Astrocyte of the cerebellum (primary cell): ENCODE data around the gene RBMS1.

ENCODE experiments used
- DNase-seq: peaks from one replicate; pipeline ENCODE4 v3.0.0-alpha.2; 2011; ENCODE audit warnings: low read depth
- H3K4me3 ChIP-seq: 2 replicates; pipeline ENCODE4 v1.5.1; 2011; ENCODE audit warnings: mild to moderate bottlenecking, low read depth, low read length, moderate library complexity
- in situ Hi-C: cut with HindIII; loops from 2 replicates; pipeline ENCODE4 v1.10.0; 2017; ENCODE audit warnings: low sequenced_read_pairs
- TF ChIP-seq, protein P1 (sequence below): IDR thresholded peaks from 2 replicates; pipeline ENCODE4 v1.5.1; 2012; ENCODE audit warnings: low read length, low read depth, moderate library complexity, mild to moderate bottlenecking; ENCODE audit errors: missing control alignments

Gene RBMS1

DNA sequence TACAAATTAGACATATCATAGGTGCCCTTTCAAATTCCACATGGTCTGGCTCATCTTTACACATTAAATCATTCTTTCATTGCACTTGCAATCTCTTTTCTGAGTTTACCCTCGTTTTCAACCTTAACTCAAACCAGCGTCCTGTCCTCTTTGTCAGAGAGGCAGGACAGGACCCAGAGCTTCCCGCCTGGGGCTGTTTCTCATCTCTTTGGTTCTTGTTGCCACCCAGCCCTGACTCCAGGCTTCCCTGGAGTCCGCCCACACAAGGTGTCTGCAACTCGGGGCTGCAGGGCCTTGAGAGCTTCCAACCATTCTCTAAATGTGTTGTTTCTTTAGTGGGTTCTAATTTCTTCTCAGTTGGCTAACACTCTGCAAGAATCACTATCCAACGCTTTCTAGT is 24.4 kb downstream of the RBMS1 start:
- DNase-seq, result no peak
- in situ Hi-C loops, result no loop called here
- no peak overlapping the region for H3K4me3 ChIP-seq
- TF ChIP-seq, protein P1, sequence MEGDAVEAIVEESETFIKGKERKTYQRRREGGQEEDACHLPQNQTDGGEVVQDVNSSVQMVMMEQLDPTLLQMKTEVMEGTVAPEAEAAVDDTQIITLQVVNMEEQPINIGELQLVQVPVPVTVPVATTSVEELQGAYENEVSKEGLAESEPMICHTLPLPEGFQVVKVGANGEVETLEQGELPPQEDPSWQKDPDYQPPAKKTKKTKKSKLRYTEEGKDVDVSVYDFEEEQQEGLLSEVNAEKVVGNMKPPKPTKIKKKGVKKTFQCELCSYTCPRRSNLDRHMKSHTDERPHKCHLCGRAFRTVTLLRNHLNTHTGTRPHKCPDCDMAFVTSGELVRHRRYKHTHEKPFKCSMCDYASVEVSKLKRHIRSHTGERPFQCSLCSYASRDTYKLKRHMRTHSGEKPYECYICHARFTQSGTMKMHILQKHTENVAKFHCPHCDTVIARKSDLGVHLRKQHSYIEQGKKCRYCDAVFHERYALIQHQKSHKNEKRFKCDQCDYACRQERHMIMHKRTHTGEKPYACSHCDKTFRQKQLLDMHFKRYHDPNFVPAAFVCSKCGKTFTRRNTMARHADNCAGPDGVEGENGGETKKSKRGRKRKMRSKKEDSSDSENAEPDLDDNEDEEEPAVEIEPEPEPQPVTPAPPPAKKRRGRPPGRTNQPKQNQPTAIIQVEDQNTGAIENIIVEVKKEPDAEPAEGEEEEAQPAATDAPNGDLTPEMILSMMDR, result no peak

DNA sequence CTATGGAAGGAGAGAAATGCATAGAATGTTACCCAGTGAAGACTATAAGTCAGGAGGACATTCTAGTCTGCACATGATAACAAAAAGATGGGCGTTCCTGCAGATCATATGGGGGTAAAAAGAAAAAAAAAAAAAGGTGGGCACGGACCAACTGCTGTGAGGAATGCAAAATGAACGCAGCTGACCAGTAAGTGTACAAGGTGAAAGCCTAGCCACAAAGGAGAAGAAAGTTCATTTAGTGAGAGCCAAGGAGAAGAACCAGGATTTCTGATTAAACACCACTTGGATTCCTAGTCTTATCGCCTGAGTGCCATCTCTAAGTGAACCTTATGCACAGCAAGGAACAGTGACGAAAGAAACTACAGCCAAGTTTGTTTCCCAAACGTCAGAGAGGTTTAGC is 26.5 kb downstream of the RBMS1 start:
- DNase-seq, result no peak
- in situ Hi-C loops, result no loop called here
- H3K4me3 ChIP-seq, result no peak overlapping the region
- TF ChIP-seq, protein P1, result no peak

DNA sequence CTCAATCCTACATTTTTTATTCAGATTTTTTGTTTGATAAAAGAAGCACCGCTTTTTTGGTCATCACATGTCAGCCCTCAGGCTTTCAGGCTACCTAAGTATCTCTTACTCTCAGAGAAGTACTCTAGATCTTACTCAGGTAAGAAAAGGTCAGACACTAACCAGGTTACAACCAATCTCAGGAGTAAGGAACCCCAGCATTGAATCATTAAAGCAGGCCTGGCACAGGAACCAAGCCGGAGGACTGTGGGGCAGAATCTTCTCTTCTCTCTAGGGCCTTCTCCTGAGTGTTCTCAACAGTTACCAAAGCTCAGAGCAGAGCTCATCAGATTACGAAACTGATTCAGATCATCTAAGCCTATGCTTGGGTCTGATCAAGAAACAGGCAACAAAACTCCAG is 28.2 kb downstream of the RBMS1 start:
- no peak overlapping the region for H3K4me3 ChIP-seq
- TF ChIP-seq, protein P1, result no peak
- in situ Hi-C loops, result no loop called here
- no peak for DNase-seq

DNA sequence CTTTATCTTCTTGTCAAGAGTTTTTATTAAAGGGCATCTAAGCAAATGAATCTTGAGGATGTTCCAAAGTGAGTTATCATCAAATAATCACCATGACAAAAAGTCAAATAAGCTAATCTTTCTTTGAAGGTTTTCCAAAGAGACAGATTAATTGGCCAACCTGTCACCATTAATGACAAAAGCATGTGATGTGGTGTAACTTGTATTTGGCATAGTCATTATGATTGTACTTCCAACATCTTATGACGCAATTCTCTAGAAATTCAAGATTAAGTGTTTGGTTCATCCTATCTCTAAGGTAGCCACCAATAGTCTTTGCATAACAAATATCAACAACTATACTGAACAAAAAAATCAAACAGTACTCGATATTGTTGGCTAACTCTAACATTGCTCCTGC is 28.6 kb downstream of the RBMS1 start:
- TF ChIP-seq, protein P1, result no peak
- H3K4me3 ChIP-seq, result no peak overlapping the region
- DNase-seq, result no peak
- in situ Hi-C loops, result no loop called here

DNA sequence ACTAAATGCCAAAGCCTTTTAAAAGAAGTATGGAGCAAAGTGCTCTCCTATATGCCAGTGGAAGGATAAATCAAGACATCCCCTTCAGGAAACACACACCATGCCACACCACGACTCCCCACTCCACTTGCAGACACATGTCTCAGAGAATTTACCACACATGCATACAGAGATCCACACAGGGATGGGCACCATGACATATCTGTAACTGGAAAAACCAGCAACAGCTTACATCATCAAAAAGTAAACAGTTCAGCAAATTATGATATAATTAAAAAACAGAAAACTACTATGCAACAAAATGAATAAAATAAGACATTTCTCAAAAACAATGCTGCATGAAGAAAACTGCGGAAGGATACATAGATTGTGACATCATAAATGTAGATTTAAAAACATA is 29.6 kb downstream of the RBMS1 start:
- in situ Hi-C loops, result no loop called here
- no peak overlapping the region for H3K4me3 ChIP-seq
- TF ChIP-seq, protein P1, result no peak
- no peak for DNase-seq

DNA sequence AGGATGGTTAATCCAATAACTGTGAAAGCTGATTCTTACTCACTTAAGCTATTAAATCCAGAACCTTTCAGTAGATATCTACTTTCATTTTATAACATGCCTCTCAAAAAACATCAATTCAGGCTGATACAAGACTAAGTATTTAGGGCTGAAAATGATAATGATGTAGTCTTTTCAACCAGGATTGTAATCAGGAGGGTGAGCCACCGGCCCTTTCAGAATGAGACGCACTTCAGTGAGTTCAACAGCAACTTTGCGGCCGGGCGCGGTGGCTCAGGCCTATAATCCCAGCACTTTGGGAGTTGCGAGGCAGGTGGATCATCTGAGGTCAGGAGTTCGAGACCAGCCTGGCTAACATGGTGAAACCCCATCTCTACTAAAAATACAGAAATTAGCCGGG is 30.4 kb downstream of the RBMS1 start:
- in situ Hi-C loops, result no loop called here
- TF ChIP-seq, protein P1, result no peak
- no peak for DNase-seq
- no peak overlapping the region for H3K4me3 ChIP-seq

DNA sequence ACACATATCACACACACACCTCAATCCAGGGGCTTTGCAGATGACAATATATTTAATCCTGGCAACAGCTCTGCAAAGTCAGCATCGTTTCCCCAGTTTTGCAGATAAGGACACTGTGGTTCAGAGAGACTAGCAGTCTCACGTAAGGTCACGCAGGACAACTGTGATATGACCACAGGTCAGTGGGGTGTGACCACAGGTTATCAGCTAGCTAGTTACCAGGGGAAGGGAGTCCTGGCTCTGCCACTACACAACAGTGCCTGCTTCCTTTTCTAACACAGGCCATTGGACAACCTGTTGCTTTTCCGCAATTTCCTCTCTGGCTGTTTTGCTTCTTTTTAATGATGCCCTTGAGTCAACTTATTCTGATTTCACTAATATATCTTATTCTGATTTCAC is 33.3 kb downstream of the RBMS1 start:
- no peak overlapping the region for H3K4me3 ChIP-seq
- no peak for DNase-seq
- in situ Hi-C loops, result no loop called here
- TF ChIP-seq, protein P1, result no peak
